Transverse colon (tissue), 3 donors: ENCODE results near the gene RBPJ.

Experiments
- CTCF ChIP-seq, 5 experiments: fragments of 200-600 bp in 3 of 5; fragments of 450-650 bp in 2 of 5; sonication (generic) in 3 of 5; IDR thresholded peaks; 1 replicate in 2 of 5; 2 replicates in 3 of 5; pipeline ENCODE4 v1.5.1; 2016 to 2017; ENCODE audit warnings: antibody characterized with exemption in 5 of 5, inconsistent platforms in 3 of 5, mild to moderate bottlenecking in 2 of 5, moderate library complexity in 1 of 5
- EP300 ChIP-seq: sonication (generic); formaldehyde crosslinking; IDR thresholded peaks from one replicate; pipeline ENCODE4 v1.6.1; 2017; ENCODE audit warnings: antibody characterized with exemption, low read depth
- POLR2A ChIP-seq: fragments of 450-650 bp; IDR thresholded peaks from one replicate; pipeline ENCODE4 v1.6.1; 2016; ENCODE audit warnings: antibody characterized with exemption, mild to moderate bottlenecking, moderate library complexity

- no peak for TF ChIP-seq EP300
- TF ChIP-seq CTCF (IDR thresholded peaks at IDR 0.05): no peak
- no peak for TF ChIP-seq POLR2A
These were observed 49.1 kb upstream of the RBPJ start for GRCh38 chr4:26271703-26272102.
